Measurements from ENCODE around the gene FAM186B. TPM values are rescaled to one million over a fixed set of nuclear protein-coding genes. Genes with fewer than 3 reads are reported as not detected.
A peak's percentile ranks its signal among the peaks of the same experiment; 100 is the strongest.

Gene FAM186B
- total RNA-seq, 6 donors from 2014 or later = 0.20 to 3.1 (median 0.73) TPM

DNA sequence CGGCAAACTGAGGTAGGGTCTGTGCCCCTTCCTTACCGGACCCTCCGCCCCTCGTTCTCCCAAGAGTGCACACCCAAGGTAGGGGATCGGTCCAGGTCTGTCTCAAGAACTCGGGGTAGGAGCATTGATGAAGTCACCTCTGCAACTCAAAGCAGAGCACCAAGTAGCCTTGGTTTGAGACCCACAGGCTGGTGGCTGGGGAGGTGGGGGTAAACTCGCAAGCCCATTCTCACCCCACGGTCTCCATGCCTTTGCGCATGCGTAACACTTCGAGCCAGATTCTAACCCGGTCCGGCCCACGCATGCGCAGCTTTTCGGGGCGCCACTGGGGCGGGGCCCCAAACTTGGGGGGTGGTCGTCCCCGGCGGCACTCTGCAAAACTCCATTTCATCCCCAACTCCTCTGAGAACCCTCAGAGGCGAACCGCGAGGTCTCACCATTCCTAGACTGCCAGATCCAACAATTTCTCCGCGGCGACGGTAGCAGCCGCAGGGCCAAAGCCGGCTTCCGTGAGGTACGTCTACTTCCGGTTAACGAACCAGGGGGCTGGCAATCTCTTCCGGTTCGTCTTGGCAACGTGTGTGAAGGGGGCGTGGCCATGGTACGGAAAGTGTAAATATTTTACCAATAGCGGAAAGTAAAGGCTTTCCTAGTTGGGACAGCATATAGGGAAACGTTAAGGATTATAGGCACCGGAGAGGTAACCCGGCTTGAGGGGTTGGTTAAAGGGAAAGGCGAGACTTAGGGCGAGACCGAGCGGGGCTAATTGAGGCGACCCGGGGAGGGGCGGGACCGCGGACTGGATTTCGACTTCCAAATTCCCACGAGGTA is 37.6 kb downstream of the FAM186B start, which contains the start of gene MCRS1:
TSS of gene MCRS1 (minus strand) at position 532 of the 831 bp plus-strand sequence. CDS start 1,411 bp downstream, outside the sequence.
- no peaks in the 10 kb centered on the region for H3K9me3 ChIP-seq
- peak; percentile 85 to 94 for DNase-seq
- peaks cover 20 to 36% (median 24%) of the 10 kb centered on the region in 4 donors for H3K4me1 ChIP-seq
- peak within 1 kb of the TSS; percentile 84 to 96 (median 90) for H3K27ac ChIP-seq
- H3K36me3 ChIP-seq = peaks cover 16 to 30% (median 23%) of the 10 kb centered on the region in 4 donors
- peak within 1 kb of the TSS; percentile 66 to 98 (median 76) for H3K4me3 ChIP-seq
- peak; percentile 89 to 96 for ATAC-seq (ENCODE audit: low FRiP score in 2 of 2)
- H3K27me3 ChIP-seq = no peaks in the 10 kb centered on the region
- peak; percentile 82 to 95 for TF ChIP-seq POLR2AphosphoS5 (IDR thresholded peaks at IDR 0.05)
- peak in 3 of 4 donors; percentile 46 to 81 (median 51) for TF ChIP-seq POLR2A (IDR thresholded peaks at IDR 0.05)
- TF ChIP-seq EP300 (IDR thresholded peaks at IDR 0.05) = peak in 1 of 4 donors; percentile 6
- TF ChIP-seq, protein P1, sequence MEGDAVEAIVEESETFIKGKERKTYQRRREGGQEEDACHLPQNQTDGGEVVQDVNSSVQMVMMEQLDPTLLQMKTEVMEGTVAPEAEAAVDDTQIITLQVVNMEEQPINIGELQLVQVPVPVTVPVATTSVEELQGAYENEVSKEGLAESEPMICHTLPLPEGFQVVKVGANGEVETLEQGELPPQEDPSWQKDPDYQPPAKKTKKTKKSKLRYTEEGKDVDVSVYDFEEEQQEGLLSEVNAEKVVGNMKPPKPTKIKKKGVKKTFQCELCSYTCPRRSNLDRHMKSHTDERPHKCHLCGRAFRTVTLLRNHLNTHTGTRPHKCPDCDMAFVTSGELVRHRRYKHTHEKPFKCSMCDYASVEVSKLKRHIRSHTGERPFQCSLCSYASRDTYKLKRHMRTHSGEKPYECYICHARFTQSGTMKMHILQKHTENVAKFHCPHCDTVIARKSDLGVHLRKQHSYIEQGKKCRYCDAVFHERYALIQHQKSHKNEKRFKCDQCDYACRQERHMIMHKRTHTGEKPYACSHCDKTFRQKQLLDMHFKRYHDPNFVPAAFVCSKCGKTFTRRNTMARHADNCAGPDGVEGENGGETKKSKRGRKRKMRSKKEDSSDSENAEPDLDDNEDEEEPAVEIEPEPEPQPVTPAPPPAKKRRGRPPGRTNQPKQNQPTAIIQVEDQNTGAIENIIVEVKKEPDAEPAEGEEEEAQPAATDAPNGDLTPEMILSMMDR (IDR thresholded peaks at IDR 0.05) = peak in 3 of 6 experiments; percentile 7 to 28 (median 8)
- 0% methylated on average over 26 to 54 of the region's 54 CpGs for WGBS, 2 donors

DNA sequence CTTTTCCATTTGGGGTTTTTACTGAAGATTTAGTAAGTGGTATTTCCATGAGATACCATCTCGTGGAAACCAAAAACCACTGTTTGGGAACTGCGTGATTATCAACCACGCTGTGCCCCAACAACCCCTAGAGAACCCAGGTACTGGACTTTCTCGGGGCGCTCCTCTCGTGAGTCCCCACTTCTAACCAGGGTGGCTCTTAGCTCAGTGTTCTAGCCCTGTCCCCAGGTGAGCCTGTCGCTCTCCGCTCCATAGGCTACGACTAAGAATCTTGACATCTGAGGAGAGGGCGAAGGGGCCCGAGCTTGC is 38.2 kb downstream of the FAM186B start:
- WGBS, 2 donors = 2 to 5% methylated on average over 10 to 11 of the region's 11 CpGs
- Histone ChIP-seq H3K9me3 (no peaks in the 10 kb centered on the region), H3K4me1 (peaks cover 20 to 36% (median 24%) of the 10 kb centered on the region in 4 donors), H3K27ac (peak overlapping the region; percentile 84 to 96 (median 90)), H3K36me3 (peaks cover 22 to 36% (median 29%) of the 10 kb centered on the region in 4 donors), H3K4me3 (peak overlapping the region; percentile 66 to 98 (median 76)), H3K27me3 (no peaks in the 10 kb centered on the region)
- ATAC-seq (ENCODE audit: low FRiP score in 2 of 2) (no peak), DNase-seq (no peak)
- TF ChIP-seq POLR2AphosphoS5 (IDR thresholded peaks at IDR 0.05) (no peak), POLR2A (IDR thresholded peaks at IDR 0.05) (no peak)

DNA sequence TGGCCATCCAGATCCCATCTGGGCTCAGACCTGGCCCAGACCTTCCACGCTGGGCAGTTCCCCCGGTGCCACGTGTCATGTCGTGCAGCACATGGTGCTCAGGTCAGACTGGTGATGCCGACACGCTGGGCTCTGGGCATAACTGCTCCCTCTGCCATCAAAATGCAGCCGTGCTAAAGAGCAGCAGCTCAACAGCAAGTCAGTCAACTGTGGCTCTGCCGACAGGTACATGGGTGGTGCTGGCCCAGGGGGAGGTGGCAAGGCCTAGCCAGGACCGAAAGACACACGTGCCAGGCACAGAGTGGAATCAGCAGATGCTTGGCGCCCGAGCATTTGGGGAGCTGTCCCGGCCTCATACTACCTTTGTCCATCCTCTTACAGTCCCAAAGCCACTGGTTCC is 39.1 kb downstream of the FAM186B start:
- peak overlapping the region in 1 of 4 donors; percentile 81 for H3K4me3 ChIP-seq
- no peaks in the 10 kb centered on the region for H3K27me3 ChIP-seq
- peaks cover 20 to 36% (median 24%) of the 10 kb centered on the region in 4 donors for H3K4me1 ChIP-seq
- DNase-seq (no peak), ATAC-seq (ENCODE audit: low FRiP score in 2 of 2) (no peak)
- TF ChIP-seq POLR2AphosphoS5 (IDR thresholded peaks at IDR 0.05) = no peak
- TF ChIP-seq POLR2A (IDR thresholded peaks at IDR 0.05) = no peak
- TF ChIP-seq EP300 (IDR thresholded peaks at IDR 0.05) = no peak
- TF ChIP-seq, protein P1 (IDR thresholded peaks at IDR 0.05) = no peak
- no peaks in the 10 kb centered on the region for H3K9me3 ChIP-seq
- no peak overlapping the region for H3K27ac ChIP-seq
- H3K36me3 ChIP-seq = peaks cover 29 to 44% (median 38%) of the 10 kb centered on the region in 4 donors
- WGBS, 2 donors = 96 to 100% methylated on average over 5 to 13 of the region's 13 CpGs

DNA sequence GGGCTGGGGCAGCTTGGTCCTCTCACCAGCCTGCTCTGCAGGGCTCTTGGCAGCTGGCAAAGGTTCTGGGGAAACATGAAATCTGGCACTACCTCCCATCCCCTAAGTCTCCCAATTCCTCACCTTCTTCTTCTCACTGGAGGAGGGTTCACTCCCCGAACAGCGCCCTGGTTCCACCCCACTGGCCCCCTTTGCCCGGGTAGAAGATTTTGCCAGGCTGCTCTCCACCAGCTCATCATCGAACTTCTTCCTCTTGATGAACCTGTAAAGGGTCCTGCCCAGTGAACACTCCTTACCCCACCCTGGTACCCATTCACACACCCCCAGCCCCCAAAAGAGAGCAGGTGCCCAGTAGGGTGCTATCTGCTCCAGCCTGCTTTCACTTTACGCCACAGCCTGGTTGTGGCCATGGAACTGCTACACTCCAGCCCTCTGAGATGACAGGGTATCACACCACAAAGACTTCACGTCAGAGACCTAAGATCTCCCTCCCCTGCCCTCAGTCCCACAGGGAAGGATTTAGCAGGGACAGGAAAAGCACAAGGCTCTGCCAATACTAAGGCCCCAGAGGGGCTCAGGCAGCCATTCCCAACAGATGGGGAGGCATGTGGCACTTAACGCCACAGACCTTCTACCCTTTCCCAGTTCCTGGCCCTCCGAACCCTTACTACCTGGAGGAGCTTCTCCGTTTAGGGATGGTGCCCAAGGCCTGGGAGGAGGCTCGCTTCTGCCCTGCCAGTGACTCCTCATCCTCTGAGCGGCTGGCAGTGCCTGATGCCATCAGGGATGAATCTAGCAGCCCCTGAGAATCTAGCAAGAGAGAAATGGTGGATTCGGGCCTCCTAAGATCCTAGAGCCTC is 39.8 kb downstream of the FAM186B start:
- no peak overlapping the region for H3K4me3 ChIP-seq
- ATAC-seq (ENCODE audit: low FRiP score in 2 of 2) = no peak
- H3K27ac ChIP-seq = no peak overlapping the region
- H3K36me3 ChIP-seq = peaks cover 29 to 50% (median 45%) of the 10 kb centered on the region in 4 donors
- no peak for DNase-seq
- H3K27me3 ChIP-seq = no peaks in the 10 kb centered on the region
- 96 to 97% methylated on average over 11 to 12 of the region's 12 CpGs for WGBS, 2 donors
- no peaks in the 10 kb centered on the region for H3K9me3 ChIP-seq
- no peak for TF ChIP-seq POLR2AphosphoS5 (IDR thresholded peaks at IDR 0.05)
- TF ChIP-seq EP300 (IDR thresholded peaks at IDR 0.05) = no peak
- no peak for TF ChIP-seq POLR2A (IDR thresholded peaks at IDR 0.05)
- TF ChIP-seq, protein P1 (IDR thresholded peaks at IDR 0.05) = no peak
- peaks cover 20 to 36% (median 24%) of the 10 kb centered on the region in 4 donors for H3K4me1 ChIP-seq
